A549 (cell line): Measurements from ENCODE around the gene PTPA. TPM values are rescaled to one million over a fixed set of nuclear protein-coding genes. Genes with fewer than 3 reads are reported as not detected.

Experiments
- BCL3 ChIP-seq: fragments of >200 bp; sonication (Bioruptor Twin); formaldehyde crosslinking; IDR thresholded peaks from 3 replicates; pipeline ENCODE4 v1.6.1; 2016
- CEBPB ChIP-seq, 2 experiments: fragments of >200 bp in 1 of 2; sonication (Bioruptor Twin) in 1 of 2; formaldehyde crosslinking in 1 of 2; IDR thresholded peaks; 2 replicates each; pipeline ENCODE4 v1.6.1; 2012 to 2016
- CHD2 ChIP-seq: fragments of 150-350 bp; IDR thresholded peaks from 2 replicates; pipeline ENCODE4 v1.6.1; 2014; ENCODE audit warnings: low read length; ENCODE audit not compliant: partially characterized antibody
- CHD4 ChIP-seq: fragments of 200-600 bp; sonication (generic); IDR thresholded peaks from 2 replicates; pipeline ENCODE4 v1.6.1; 2016; ENCODE audit warnings: antibody characterized with exemption, mild to moderate bottlenecking, borderline replicate concordance
- CTCF ChIP-seq: fragments of >200 bp; sonication (Bioruptor Twin); formaldehyde crosslinking; IDR thresholded peaks from 3 replicates; pipeline ENCODE4 v1.5.1; 2016
- EP300 ChIP-seq, 2 experiments: fragments of >200 bp; sonication (Bioruptor Twin); formaldehyde crosslinking; IDR thresholded peaks; 2 replicates in 1 of 2; 3 replicates in 1 of 2; pipeline ENCODE4 v1.6.1; 2016 to 2017
- ESRRA ChIP-seq: fragments of 150-350 bp; IDR thresholded peaks from 2 replicates; pipeline ENCODE4 v1.6.1; 2014; ENCODE audit warnings: mild to moderate bottlenecking, low read length, borderline replicate concordance
- FOSL2 ChIP-seq, 2 experiments: fragments of 450-650 bp in 1 of 2; fragments of >200 bp in 1 of 2; sonication (Bioruptor Twin) in 1 of 2; formaldehyde crosslinking; IDR thresholded peaks; 2 replicates each; pipeline versions ENCODE4 v1.5.0 to v1.6.1; 2016 to 2020; ENCODE audit warnings: mild to moderate bottlenecking in 1 of 2, moderate library complexity in 1 of 2
- FOXS1 ChIP-seq: fragments of 250-450 bp; sonication (Bioruptor Pico); IDR thresholded peaks from 2 replicates; pipeline ENCODE4 v1.5.0; 2020; ENCODE audit warnings: mild to moderate bottlenecking, moderate library complexity
- HDAC2 ChIP-seq: fragments of 200-600 bp; sonication (generic); IDR thresholded peaks from 2 replicates; pipeline ENCODE4 v1.6.1; 2016
- HMGXB4 ChIP-seq: fragments of 250-450 bp; sonication (Bioruptor Pico); IDR thresholded peaks from 2 replicates; pipeline ENCODE4 v1.5.0; 2021; ENCODE audit warnings: mild to moderate bottlenecking, moderate library complexity, borderline replicate concordance
- HOXA7 ChIP-seq: fragments of 250-450 bp; sonication (Bioruptor Pico); IDR thresholded peaks from 2 replicates; pipeline ENCODE4 v1.5.0; 2020; ENCODE audit warnings: mild to moderate bottlenecking, moderate library complexity
- JUN ChIP-seq, 2 experiments: fragments of >200 bp; sonication (Bioruptor Twin); formaldehyde crosslinking; IDR thresholded peaks; 2 replicates in 1 of 2; 3 replicates in 1 of 2; pipeline ENCODE4 v1.6.1; 2016 to 2017
- JUNB ChIP-seq: fragments of >200 bp; sonication (Bioruptor Twin); formaldehyde crosslinking; IDR thresholded peaks from 2 replicates; pipeline ENCODE4 v1.6.1; 2016
- MYC ChIP-seq: IDR thresholded peaks from 2 replicates; pipeline ENCODE4 v1.6.1; 2012; ENCODE audit warnings: mild to moderate bottlenecking, inconsistent platforms, low read length, improper control_type of control experiment, borderline replicate concordance
- POLR2A ChIP-seq: IDR thresholded peaks from 2 replicates; pipeline ENCODE4 v1.6.1; 2012; ENCODE audit warnings: mild to moderate bottlenecking, low read length
- POLR2AphosphoS2 ChIP-seq: conservative IDR thresholded peaks from 2 replicates; pipeline ENCODE4 v1.6.1; 2012; ENCODE audit warnings: low read length, improper control_type of control experiment, inconsistent platforms
- RARB ChIP-seq: fragments of 250-450 bp; sonication (Bioruptor Pico); IDR thresholded peaks from 2 replicates; pipeline ENCODE4 v1.8.0; 2021; ENCODE audit warnings: mild to moderate bottlenecking, moderate library complexity
- RCOR1 ChIP-seq: fragments of 150-350 bp; IDR thresholded peaks from 2 replicates; pipeline ENCODE4 v1.6.1; 2014; ENCODE audit warnings: antibody characterized with exemption, low read length, low read depth
- RNF2 ChIP-seq: fragments of 200-600 bp; sonication (generic); IDR thresholded peaks from 2 replicates; pipeline ENCODE4 v1.6.1; 2016; ENCODE audit warnings: low read depth, mild to moderate bottlenecking, antibody characterized with exemption, moderate library complexity, borderline replicate concordance
- SMC3 ChIP-seq: fragments of >200 bp; sonication (Bioruptor Twin); formaldehyde crosslinking; IDR thresholded peaks from 3 replicates; pipeline ENCODE4 v1.6.1; 2018; ENCODE audit warnings: inconsistent platforms
- ZFP36 ChIP-seq: fragments of 450-650 bp; IDR thresholded peaks from 2 replicates; pipeline ENCODE4 v1.6.1; 2014; ENCODE audit warnings: borderline replicate concordance; ENCODE audit not compliant: partially characterized antibody
- polyA plus RNA-seq, 4 experiments: library from polyadenylated mRNA; depleted of rRNA in 3 of 4; stranded (reverse); fragments of >200 nt; fragmentation: RNase III in 1 of 4; extraction: RNeasy Plus Mini Kit Qiagen cat#74134 plus additional on column Dnase treatment in 1 of 4; gene quantifications; 2 replicates in 3 of 4; 3 replicates in 1 of 4; pipeline ENCODE4 v1.2.3, GENCODE V29; 2011 to 2017
- TF ChIP-seq, protein P1 (sequence below): IDR thresholded peaks from 2 replicates; pipeline ENCODE4 v1.6.1; 2012

Gene PTPA
- polyA plus RNA-seq, 2 of the 4 experiments (the other 2 are of a cell fraction), result 140 to 161 TPM

GRCh38 chr9:129175825-129176633 lies 64.8 kb downstream of the PTPA start (continued):
- TF ChIP-seq, protein P1, sequence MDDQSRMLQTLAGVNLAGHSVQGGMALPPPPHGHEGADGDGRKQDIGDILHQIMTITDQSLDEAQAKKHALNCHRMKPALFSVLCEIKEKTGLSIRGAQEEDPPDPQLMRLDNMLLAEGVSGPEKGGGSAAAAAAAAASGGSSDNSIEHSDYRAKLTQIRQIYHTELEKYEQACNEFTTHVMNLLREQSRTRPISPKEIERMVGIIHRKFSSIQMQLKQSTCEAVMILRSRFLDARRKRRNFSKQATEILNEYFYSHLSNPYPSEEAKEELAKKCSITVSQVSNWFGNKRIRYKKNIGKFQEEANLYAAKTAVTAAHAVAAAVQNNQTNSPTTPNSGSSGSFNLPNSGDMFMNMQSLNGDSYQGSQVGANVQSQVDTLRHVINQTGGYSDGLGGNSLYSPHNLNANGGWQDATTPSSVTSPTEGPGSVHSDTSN, result peak; percentile 83; the same call in 1 of the 2 replicates
- TF ChIP-seq ZFP36 (no peak), HDAC2 (no peak), HOXA7 (CRISPR knock-in tag) (0 out of 2 replicates have a peak, but pooled peaks have one; percentile 45), EP300 (IDR thresholded peaks at IDR 0.05) (no peak), BCL3 (peak; percentile 66; the same call in 2 of the 3 replicates), RCOR1 (no peak), RNF2 (no peak), FOSL2 (IDR thresholded peaks at IDR 0.05) (no peak), FOSL2 (CRISPR knock-in tag; IDR thresholded peaks at IDR 0.05) (peak; percentile 21; the same call in 1 of the 2 replicates), JUNB (no peak), ESRRA (no peak), POLR2AphosphoS2 (no peak), JUN (IDR thresholded peaks at IDR 0.05) (peak in 1 of 2 experiments; percentile 94; a peak in 4 of 5 replicates), HMGXB4 (no peak), SMC3 (peak; percentile 18; the same call in 1 of the 3 replicates), CEBPB (IDR thresholded peaks at IDR 0.05) (peak in 1 of 2 experiments; percentile 41; a peak in 2 of 4 replicates), POLR2A (peak; percentile 67), RARB (CRISPR knock-in tag) (peak; percentile 16; the same call in 1 of the 2 replicates), FOXS1 (CRISPR knock-in tag) (no peak), CTCF (peak; percentile 9; the same call in 1 of the 3 replicates), MYC (no peak), CHD2 (no peak), CHD4 (no peak)
